GM21367 (cell line): ENCODE measurements around the gene PRR15L.
"Not testable (repeated sequence)": the region's sequence is repeated elsewhere in the genome, so short reads cannot be mapped to it uniquely, and the experiment has no call there.

ENCODE experiments used
- ATAC-seq: cut with Tn5 transposase; IDR thresholded peaks from one replicate; pipeline ENCODE4 v1.9.1; 2021; ENCODE audit not compliant: unreplicated experiment

PRR15L gene

DNA sequence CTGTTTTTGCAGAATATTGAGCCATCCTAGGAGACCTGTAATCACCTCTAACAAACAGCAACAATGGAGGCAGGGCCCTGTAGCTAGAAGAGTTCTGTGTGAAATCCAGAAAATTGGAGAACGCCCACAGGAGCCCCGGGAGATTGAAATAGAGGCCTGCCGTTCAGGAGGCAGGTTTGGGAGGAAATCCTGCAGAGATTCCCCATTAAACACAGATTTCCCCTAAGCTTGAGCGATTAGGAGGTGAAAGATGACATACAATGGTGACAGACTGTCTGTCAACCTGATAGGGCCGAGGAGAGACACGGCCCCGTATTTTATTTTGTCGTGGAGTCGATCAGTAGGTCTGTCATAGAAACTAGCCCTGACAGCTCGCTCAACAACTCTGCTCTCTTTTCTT, 31.5 kb upstream of the PRR15L start:
- no peak for ATAC-seq

DNA sequence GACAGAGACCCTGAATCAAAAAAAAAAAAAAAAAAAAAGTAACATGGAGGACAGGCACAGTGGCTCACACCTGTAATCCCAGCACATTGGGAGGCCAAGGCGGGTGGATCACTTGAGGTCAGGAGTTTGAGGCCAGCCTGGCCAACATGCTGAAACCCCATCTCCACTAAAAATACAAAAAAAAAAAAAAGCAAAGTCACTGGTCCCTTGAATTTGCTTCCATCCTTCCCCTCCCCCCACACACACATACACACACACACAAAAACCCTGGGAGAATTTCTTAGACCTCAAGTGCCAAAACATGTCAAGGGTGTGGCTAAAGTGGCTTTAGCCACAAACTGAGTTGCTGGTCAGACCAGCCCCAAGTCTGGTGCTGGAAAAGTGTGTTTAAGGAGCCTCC, 30.8 kb upstream of the PRR15L start:
- ATAC-seq: not testable (repeated sequence)

DNA sequence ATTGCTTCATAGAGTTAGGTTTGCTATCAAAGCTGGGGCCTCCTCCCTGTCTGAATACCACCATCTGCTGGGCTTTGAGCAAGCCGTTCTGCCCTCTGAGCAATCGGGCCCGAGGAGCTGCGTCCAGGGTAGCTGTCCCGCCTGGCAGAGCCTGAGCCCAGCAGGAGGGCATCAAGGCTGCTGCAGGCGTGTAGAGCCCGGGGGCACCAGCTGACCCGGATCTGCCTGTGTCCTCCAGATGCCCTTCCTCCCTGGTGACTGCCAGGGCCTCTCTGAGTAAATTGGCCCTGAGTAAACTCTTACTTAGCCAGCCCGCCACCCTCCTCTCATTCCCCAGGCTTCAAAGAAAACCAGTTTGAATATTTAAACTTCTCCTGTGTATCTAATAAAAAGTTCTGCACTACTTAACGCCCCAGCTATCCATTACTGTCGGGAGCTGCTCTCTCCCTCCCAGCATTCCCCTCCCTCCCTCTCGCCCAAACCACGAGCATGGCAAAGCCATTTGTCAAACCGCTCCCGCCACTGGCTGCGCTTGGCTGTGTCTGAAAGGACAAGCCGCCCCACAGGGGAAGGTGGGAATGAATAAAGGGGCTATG, 29.7 kb upstream of the PRR15L start:
- ATAC-seq: no peak

DNA sequence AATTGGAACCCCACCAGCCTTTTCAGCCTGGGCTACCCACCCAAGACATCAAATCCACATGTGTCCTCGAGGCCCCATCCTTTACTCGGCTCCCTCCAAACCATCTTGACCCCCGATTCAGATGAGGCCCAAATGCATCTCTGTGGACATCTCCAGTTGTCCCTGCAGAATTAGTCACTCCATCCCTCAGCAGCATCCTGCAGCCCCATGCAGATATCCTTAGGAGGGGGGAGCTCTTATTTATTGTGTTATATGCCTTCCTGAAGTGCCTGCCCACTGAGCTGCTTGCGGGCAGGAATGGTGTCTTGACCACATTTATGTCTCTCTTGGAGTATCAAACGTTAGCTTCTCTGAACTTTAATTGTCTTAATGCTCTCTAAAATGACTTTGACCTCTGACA, 28.8 kb upstream of the PRR15L start:
- ATAC-seq: no peak

DNA sequence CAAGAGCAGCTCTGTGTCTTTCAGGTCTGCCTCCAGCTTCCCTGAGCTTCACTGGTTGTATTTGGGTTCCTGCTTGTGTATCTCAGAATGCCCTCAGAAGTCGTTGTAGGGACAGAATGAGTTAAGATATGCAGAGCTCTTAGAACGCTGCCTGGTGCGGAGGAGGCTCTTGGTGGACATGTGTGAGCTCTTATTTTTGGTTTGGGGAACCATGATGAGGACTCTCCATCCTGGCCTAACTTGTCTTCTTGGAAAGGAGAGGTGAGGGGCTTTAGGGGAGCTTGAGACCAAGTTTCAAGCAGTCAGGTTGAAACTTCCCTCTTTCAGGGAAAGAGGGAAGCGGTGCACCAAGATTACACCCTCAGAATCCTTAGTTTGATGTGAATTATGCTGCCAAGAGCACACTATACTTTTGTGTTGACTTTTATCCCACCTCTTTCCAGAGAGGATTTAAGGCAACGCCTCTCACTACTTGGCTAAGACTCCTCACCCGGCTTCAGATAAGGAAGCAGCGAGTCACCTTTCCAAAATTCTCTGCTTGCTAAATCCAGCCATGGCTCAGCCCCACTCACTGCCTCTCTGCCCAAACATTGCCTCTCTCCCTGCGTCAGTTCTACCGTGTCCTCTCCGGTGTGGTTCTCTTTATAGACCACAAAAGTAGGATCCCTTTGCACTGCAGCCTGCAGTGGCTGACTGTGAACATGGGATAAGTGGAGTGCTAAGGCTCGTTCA, 26.0 kb upstream of the PRR15L start:
- ATAC-seq: no peak

DNA sequence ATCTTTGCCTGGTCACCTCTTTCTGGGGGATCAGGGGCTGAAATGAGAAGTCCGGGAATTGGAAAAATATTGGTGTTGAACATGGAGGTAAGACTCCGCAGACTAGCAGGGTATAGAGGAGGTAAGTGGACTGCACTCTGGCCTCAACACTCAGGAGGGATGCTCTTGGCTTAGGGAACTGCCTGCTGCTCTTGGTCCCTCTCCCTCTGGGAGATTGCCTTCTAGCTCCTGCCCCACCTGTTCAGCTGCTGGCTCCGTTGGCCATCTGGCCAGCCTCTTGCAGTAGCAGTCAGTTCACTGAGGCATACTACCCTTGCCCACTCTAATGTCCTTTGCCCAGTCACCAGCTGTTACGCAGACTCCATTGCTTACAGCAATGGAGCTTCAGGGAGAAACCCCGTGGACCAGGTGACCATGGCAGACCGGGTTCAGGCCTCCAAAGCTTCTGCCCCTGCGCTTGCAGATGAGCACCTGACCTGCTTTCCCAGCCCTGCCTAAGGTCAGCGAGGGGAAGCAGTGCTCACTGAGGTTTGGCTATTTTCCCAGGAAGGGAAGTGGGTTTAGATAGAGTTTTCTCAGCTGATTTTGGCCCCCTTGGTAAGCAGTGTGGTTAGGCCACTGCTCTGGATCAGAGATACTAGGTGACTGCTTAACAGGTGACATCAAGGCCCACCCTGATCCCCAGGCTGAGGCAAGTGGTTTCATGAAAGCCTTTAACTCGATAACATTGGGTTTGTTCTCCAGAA, 25.1 kb upstream of the PRR15L start:
- no peak for ATAC-seq

DNA sequence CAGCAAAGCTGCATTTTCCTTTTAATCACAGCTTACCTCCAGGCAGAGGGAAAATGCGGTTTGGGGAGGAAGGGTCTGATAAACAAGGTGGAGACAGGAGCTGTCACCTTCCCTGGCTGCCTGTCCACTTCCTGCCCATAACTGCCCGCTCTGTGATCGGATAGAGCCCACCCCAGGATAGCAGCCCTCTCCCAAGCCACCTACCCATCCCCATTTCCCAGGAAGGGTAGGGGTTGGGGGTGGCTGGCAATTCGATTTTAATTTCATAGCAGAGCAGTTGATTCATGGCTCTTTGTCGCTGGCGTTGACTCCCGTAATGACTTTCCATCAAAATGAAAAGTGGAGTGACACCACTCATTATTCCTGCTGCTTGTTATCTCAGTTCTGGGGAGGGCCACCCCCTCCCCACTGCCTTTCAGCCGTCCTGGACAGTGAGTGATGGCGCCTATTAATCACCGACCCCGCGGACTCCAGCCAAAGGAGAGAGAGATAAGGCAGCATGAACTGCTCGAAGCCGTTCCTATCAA, 24.5 kb upstream of the PRR15L start:
- ATAC-seq: no peak

DNA sequence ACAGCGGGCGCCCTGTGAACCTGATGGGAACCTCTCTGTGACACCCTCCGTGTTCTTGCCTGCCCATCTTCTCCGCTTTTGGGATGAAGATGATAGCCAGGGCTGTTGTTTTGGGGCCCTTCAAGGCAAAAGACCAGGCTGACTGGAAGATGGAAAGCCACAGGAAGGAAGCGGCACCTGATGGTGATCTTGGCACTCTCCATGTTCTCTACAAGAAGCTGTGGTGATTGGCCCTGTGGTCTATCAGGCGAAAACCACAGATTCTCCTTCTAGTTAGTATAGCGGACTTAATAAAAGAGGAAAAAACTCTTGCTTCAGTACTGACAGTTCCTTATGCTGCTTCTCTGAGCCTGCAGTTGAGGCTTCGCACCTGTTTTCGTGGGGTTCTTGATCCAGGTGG, 23.8 kb upstream of the PRR15L start:
- ATAC-seq: no peak

DNA sequence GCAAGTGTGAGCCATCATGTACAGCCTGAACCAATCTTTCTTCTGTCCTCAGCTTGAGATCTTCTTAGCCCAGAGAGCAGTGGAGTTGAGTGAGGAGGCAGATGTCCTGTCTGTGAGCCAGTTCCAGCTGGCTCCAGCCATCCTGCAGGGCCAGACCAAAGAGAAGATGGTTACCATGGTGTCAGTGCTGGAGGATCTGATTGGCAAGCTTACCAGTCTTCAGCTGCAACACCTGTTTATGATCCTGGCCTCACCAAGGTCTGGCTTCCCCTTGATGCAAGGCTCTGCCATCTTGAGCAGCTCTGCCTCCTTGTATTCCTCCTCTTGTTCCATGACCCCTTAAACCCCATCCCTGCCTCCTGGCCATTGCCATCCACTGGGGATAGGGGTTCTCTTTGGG, 22.9 kb upstream of the PRR15L start:
- no peak for ATAC-seq

DNA sequence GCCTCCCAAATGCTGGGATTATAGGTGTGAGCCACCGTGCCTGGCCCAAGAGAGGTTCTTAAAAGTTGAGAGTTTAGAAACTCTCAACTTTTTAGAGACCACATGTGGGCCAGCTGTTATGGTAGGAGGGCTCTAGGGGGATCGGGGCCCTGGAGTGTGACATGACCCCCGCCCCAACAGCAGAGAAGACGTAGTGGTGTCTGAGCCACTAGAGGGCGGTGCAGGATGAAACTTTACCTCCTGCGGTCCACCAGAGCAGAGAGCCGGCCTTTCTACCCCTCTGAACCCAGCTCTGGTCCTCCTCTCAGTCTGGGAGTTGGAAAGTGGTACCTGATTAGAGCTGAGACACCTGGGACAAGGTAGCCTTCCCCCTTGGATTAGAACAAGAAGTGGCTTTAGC, 20.6 kb upstream of the PRR15L start:
- no peak for ATAC-seq

DNA sequence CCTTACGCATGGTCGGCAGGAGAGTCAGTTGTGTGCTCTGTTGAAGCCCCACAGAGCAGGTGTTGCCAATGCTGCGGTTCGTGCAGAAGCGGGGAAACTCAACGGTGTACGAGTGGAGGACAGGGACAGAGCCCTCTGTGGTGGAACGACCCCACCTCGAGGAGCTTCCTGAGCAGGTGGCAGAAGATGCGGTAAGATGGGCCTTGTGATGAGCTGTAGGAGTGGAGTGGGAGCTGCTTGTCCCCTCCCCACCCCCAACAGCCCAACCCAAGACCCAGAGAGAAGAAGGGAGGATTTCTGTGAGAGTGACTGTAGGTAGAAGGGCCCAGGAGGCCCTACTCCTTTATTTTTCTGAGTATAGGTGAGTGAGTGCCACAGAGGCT, 18.1 kb upstream of the PRR15L start:
- no peak for ATAC-seq

DNA sequence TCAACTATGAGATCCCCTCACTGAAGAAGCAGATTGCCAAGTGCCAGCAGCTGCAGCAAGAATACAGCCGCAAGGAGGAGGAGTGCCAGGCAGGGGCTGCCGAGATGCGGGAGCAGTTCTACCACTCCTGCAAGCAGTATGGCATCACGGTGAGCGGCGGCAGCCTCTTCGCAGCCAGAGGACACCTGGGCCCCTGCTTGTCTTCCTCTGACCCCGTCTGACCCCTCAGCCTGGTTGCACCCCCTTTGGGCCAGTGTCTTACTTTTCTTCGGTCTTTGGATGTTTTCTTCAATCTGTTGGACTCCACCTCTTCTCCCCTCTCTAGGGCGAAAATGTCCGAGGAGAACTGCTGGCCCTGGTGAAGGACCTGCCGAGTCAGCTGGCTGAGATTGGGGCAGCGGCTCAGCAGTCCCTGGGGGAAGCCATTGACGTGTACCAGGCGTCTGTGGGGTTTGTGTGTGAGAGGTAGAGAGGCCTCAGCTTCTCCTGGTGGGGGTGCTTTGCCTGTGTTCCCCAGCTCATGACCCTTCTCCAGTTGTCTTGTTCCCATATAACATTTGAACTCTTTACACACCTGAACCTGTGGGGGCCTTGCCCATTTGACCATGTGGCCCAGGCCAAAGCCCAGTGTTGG, 17.6 kb upstream of the PRR15L start:
- ATAC-seq: no peak

DNA sequence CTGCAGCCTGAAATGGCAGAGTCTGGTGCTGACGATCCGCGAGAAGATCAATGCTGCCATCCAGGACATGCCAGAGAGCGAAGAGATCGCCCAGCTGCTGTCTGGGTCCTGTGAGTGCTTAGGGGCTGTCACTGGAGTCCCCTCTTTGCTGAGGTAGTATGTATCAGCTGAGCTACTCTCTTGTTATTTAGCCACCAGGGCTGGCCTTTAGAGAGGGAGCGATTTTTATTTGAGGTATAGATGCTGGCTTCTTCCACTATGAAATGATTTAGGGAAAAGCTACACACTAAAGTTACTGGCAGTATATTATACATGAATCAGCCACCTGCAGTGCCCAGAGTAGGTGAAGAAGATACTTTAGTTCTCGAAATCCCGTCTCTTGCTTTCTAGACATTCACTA, 15.9 kb upstream of the PRR15L start:
- no peak for ATAC-seq

DNA sequence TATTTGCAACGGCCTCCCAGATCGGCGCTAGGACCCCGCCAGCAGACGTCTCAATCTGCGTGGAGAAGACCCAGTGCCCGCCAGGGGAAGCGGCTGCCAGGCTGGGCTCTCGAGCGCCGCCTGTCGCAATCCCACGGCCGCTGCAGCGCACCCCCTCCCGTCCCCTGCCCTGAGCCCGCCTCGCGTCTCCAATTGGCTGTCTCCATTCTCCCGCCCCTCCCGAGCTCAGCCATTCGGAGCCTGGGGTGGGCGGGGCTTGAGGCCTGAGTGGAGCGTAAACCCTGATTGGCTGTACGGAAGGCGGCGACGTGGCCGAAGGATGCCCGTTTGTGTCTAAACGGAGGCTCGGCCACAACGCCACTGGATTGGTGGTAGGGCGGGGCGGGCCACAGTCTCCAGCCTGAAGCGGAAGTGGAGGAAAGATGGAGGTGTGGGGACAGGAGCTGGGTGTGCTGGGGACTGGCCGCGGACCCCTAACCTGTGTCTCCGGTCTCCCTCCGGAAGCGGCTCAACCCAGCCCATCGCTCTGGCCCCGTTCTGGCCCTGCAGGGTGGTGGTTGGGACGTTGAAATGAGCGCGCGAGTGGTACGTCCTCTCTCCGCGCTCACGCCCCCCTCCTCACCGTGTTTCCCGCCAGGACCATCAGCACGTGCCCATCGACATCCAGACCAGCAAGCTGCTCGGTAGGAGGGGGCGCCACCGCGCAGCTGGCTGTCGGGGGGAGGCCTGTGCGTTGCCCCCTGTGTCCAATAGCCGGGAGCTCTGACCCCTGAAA, 13.2 kb upstream of the PRR15L start, which contains the start of gene CDK5RAP3:
CDK5RAP3 (plus strand) TSS at position 389 of the 775 bp plus-strand sequence; CDS start at position 423, 34 bp downstream.
- ATAC-seq: peak; percentile 89

DNA sequence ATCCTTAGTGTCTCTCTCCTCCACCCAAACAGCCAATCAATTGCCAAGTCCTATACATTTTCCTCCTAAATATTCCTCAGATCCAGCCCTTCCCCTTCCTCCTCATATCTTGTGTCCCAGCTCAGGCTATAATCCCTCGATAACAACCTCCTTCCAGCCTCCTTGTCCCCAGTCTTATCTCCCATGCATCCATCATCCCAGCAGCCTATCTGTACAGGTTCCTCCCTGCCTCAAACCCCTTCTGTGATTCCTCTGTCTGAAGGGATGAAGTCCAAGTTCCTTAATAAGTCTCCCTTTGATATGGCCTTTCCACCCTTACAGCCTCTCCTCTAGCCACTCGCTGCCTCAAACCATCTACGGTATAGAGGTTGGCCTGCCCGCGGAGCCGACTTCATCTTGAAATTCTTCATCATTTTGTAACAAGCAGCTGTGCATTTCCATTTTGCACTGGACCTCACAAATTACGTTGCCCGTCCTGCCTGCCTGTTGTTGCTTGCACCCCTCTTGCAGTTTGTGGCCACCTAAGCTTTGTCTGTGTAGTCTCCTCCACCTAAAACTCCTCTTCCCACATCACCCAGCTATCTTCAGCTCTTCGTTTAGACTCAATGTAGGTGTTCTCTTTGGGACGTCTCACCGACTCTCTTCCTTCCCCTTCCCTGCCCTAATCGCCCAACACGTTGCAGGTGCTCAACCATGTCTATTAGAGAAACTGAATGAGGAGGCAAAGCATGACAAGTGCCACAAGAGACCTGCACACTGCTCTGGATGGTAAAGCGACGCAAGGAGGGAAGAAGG, 12.4 kb upstream of the PRR15L start:
- ATAC-seq: no peak

DNA sequence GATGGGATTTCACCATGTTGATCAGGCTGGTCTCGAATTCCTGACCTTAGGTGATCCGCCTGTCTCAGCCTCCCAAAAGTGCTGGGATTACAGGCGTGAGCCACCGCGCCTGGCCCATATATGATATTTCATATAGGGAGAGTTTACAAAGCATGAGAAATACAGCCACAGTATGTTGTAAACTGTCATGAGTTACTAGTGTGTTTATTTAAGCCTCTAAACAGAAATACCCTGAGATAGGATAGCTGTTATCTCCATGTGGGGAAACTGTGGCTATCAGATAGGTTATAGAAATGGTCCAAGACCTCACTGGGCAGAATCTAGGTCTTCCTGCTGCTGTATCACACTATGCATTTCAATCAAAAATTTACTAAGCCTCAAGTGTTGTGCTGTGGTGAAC, 11.2 kb upstream of the PRR15L start:
- ATAC-seq: no peak

DNA sequence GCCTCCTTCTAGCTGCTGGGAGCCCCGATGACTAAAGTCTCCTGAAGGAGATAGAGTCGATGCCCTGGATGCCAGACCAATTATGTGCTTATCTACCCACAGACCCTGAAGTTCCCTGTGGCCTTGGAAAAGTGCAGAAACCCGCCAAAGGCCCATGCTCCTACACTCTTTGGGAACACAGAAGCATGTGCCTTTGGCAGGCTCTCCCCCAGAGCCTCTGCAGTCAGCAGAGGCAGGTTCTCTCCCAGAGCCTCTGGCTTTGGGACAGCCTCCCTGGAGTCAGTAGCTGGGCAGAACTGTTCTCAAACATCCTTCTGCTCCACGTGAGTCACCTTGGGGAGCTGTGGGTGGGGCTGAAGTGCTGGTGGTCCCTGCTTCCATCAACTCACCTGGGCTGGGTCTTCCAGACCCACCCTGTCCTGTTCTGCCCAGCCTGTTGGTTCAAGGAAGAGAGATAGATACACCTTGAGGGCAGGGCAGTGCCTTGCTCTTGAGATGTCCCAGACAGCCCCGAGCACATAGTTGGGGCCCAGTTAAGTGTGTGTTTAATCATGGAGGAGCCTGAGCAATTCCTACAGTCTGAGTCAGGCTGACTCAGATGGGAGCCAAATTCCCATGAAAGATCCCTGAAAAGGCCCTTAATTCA, 10.0 kb upstream of the PRR15L start:
- ATAC-seq: no peak

DNA sequence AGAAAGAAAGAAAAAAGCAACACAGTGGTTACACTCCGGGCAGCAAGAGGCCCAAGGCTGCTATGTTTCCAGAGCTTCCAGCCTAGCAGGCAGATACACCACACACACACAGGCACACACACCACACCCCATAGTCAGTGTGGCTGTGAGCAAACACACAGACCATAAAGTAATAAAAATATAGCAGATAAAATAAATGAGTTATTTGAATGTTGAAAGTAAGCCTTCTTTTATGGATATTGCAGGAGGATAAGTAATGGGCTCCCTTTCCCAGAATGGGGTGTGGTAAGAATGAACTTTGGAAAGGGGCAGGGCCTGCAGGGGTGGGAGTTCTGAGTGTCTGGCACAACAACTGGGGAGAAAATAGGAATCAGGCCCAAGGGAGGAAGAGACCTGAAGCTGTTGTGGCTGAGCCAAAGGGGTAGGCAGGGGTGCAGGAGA, 8.4 kb upstream of the PRR15L start:
- no peak for ATAC-seq

DNA sequence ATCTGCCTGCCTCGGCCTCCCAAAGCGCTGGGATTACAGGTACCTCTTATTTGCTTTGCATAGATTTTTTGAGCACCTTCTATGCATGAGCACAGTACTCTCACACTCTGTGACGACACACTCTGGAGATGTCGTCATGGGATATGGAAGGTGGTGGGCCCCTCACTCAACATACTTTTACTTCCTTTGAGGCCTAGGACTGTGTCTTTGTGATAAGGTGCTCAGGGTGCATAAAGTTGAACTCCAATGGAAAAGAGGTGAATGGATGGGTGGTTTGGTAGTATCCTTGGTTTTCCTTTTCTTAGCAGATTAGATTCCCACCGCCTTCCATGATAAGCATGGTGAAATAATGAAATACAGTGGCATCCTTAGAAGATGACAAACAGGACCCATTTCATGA, 7.2 kb upstream of the PRR15L start:
- no peak for ATAC-seq
